Stimulated activated CD8-positive, alpha-beta memory T cell treated with anti-CD3 and anti-CD28 coated beads, Interleukin-15, amount 100 ng/mL, for 48 hours (primary cell): ENCODE measurements around the gene ZCCHC4.

ENCODE experiments used
- DNase-seq, 2 donors: peaks; one replicate each; pipeline ENCODE4 v3.0.0-alpha.2; 2020; ENCODE audit warnings: low read depth in 2 of 2

ZCCHC4 gene

DNA sequence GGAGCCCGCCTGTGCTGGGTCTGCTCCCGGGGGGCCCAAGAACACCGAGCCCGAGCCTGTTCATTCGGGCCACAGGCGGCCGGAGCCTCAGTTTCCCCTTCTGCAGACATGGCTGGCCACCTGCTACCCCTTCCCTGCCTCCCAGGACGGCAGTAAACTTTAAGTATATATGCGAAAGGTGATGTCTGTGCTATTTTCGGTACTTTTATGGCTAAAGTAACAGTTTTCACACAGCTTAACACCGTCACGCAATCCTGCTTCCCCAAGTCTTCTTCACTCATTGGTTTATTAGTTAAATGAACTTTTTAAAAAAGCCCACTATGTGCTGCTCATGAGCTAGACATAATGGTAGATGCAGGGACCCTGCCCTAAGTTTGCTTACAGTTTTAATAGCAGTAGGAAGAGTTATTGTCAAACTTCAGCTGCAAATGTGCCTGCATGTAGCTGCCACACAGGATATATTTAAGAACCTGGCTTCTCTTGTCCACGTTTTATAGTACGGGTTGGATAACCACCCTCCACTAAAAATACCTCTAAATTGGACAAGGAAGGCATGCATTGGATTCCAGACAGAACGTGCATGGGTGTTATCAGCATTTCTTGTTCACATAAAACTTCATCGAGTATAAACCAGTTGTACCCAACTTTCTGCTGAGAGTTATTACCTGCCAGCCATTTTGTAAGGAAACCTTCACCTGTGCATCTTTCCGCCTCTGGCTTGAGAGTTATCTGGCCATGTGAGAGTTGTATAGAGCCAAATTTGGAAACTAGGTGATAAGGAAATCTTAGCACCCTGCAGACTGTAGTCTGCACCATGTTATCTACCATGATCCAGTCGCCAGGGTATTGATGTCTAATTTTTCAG is 65.2 kb downstream of the ZCCHC4 start:
- no peak for DNase-seq

DNA sequence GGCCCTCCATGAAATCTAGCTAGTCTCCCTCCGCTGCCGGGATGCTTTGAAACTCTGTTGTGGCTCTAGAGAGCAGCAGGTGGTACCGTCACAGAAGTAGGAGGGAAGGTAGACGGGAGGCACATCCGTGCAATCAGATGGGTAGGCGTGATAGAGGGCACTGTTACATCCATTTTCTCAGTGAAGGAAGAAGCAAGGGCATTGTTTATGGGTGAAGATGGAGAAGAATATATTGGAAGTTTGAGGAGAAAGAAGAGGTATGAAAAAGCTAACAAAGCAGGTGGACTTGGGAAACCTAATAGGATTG is 65.8 kb downstream of the ZCCHC4 start:
- no peak for DNase-seq

DNA sequence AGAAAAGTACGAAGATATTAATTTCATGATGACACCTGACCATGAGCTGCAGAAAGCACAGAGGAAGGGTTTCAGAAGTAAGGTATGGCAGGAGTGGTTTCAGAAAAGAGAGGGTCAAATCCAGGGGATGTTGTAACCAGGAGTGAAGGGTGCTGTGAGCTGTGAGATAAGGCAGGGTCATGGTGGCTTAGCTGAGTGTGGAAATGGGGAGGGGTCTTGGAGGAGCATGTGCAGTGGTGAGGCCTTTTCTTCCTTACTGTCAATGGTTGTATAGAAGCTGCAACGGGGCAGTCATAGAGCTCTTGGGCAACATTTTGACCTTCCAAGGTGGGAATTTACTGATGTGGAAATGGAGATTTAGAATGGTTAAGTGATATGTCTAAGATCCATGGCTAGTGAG is 67.0 kb downstream of the ZCCHC4 start:
- DNase-seq, result no peak

DNA sequence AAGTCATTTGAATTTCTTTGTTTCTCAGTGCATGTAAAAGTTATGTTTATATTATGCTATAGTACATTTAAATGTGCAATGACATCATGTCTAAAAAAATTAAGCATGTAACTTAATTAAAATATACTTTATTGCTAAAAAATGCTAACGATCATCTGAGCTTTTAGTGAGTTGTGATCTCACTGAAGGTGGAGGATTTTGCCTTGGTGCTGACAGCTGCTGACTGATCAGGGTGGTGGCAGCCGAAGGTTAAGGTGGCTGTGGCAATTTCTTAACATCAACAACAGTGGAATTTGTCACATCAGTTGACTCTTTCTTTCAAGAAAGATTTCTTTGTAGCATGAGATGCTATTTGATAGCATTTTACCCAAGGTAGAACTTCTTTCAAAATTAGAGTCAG is 71.1 kb downstream of the ZCCHC4 start:
- no peak for DNase-seq

DNA sequence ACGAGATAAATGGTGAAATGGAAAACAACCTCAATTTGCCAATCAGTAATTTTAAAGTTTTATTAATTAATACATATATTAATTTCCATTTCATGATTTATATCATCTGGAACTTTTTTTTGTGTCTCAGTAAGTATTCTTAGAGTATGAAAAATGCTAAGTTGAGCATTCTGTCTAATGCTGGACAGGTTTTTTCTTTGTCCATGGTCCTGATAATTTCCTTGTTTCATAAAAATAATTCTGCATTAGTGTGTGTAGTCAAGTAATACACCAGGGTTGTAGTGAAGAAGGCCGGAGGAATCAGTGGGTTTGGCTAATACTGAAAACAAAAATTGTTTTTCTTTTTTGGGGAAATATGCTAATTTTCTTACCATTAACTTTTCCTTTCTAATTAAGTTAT is 74.4 kb downstream of the ZCCHC4 start:
- no peak for DNase-seq

DNA sequence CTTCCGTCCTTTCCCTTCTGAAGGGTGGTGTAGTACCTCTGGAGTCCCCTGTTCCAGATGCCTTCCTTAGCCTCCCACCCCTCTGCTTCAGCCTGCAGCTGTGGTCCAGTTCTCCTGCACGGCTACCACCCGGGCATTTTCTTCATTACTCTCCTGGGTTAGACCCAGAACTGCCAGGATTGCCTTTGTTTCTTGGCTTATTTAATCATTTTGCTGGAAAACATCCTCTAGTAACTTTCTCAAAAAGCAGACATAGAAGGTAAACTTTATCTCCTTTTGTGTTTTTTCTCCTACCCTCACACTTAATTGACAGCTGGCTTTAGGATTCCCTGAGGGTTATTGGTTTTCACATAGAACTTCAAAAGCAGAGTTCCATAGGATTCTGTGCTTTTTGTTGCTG is 84.7 kb downstream of the ZCCHC4 start:
- no peak for DNase-seq

DNA sequence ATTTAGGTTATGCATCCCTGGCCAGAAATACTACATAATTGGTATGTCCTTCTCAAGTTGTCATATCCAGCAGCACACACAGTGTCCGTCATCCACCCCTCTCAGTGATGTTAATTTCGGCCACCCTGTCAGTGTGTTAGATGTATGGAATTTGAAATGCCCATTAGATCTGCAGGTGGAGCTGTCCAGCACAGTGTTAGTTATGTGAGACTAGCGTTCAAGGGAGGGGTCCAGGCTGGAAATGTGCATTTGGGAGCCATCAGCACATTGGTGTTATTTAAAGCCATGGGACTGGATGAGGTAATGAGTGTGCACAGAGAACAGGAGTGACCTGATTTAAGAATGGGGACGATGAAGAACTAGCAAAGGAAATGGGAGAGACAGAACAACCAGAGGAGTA is 86.9 kb downstream of the ZCCHC4 start:
- DNase-seq, result no peak

DNA sequence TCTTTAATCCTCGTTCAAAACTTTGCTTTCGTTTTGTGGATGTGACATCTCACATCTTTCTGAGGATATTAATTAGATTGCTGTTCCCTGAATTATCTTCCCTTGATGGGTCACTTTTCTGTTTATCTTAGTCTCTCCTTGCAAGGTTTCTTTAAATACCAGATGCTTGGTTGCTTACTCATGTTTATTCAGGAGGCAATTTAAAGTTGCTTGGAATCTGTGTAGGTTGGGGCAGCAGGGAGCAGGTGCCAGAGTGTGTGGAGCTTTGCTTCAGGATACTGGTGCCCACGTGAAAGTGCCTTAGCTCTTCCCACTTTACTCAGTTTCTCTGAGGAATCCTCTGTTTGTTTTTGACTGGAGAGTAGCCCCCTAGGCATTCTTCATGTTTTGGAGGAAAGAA is 88.5 kb downstream of the ZCCHC4 start:
- no peak for DNase-seq

DNA sequence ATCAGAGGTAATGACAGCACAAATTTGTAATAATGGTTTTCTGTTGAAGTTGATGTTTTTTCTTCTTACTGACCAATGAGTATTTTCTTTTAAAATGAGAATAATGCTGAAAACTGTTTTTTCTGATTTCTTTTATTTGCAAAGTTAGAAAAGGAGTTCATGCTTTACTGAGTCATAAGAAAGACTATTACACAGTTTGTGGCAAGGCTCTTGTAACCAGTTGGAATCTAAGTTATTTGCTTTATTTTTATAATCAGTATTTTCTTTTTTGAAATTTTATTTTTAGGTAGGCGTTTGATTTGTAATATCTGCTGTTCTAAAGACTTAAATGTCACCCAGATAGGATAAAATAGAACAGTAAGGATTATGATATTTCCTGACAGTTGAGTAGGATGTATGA is 89.9 kb downstream of the ZCCHC4 start:
- DNase-seq, result no peak

DNA sequence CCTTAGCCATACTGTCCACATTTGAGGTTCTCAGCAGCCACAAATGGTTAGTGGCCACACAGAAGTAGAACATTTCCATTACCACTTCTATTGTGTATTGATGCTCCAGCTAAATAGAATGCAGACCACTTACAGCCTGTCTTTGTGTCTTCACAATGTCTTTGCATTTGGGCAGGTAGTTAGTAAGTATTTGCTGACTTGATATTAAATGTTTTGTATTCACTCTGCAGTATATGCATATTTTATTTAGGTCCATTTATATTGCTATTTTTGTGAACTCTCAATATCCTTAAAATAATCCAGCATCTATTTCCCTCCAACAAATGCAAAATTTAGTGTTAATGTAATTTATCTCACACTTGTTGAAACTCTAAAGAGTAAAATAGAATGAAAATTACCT is 91.1 kb downstream of the ZCCHC4 start:
- no peak for DNase-seq

DNA sequence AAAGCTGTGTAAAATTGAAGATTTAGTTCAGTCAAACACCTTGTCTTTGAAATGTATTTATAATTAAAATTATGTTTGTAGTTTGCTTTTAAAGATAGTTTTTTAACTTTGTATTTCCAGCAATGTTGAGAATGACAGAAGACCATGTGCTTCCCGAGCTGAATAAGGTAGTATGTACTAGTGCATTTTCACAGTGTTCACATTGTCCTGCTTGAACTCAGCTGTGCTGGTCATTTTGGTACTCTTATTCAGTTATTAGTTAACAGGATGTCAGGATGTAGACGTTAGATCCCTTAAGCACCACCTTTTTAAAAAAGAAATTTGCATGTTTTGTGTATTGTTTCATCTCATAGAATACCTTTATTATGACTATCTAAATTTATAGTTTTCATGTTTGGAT is 92.9 kb downstream of the ZCCHC4 start:
- DNase-seq, result no peak

DNA sequence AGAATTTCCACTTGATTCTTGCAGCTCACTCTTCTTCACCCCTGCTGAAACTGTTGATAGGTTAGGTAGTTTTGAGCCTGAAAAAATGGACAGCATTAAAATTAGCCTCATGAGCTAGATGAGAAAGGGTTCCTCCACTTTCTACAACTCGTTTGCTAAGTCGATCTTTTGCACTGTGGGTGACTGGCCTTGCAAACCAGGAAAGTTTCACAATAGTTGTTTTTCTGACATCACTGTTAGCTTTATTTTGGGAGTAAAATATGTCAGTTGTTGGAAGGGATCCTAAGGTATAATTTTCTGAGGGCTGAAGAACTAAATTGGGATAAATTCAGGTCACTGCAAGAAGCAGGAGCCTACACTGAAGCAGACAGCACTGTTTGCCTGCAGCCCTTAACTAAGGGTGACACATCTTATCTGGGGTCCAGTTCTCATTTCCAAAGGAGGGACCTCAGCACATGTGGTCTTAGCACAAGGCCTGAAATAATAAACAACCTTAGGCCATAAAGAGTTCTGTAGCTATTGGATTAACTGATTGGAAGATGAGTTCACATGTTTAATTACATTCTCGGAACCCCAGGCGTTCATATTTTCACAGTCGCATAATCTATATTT is 93.6 kb downstream of the ZCCHC4 start:
- DNase-seq, result no peak

DNA sequence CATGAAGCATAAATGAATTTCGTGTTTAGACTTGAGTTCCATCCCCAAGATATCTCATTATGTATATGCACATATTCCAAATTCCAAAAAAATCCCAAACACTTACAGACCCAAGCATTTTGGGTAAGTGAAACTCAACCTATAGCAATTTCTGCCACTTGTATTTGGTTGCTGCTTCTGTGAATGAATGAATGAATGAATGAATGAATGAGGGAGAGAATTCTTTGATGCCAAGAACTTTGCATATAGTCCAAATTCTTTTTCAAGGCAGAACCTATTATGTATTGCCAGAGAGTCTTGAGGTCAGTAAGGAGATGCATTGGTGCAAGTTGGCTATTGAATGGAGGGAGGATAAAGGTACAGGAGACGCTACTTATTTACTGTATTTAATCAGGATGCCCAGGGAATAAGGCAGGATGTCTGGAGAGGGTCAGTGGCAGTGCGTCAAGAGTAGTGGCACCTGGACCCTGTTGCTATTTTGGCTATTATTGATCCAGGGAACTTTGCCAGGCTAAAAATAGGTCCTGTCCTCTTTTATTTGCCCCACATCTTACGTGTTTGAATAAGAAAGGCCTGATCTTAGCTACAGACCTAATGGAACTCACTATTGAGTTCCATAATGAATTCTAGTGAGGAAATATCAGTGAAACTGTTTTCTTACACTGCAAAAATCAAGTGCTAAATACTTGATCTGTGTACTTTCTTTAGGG is 98.4 kb downstream of the ZCCHC4 start:
- no peak for DNase-seq

DNA sequence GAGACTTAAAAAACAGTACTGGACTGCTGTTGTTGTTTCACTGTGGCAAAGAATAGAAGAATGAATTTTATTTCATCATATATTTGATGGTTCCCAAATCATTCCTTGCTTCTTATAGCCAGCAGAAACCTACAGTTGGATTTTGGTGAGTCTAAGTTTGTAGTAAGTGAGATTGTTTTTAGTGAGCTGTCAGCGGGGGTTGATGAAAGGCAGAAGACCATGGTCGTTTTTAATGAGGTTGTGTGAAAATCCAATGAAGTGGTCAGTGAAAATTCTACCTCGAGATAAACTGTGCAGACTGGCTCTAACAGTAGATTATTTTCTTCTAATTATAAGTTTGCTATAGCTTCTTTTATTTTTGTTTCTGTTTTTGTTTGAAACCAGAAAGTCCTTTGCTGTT is 100.7 kb downstream of the ZCCHC4 start:
- no peak for DNase-seq

DNA sequence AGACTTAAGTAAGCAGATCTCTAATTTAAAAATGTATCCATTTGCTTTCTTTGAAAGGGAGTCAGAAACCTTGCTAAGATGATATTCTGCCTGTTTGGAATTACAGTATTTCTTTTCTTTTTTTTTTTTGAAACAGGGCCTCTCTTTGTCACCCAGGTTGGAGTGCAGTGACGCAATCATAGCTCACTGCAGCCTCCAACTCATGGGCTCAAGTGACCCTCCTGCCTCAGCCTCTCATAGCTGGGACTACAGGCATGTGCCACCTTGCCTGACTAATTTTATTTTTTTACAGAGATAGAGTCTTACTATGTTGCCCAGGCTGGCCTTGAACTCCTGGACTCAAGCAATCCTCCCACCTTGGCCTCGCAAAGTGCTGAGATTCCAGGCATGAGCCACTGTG is 104.4 kb downstream of the ZCCHC4 start:
- no peak for DNase-seq
